IMR-90 (cell line): Measurements from ENCODE around the gene OR6J1.

Experiments used
- BHLHE40 ChIP-seq: fragments of 150-350 bp; IDR thresholded peaks from 2 replicates; pipeline ENCODE4 v1.6.1; 2016; ENCODE audit warnings: mild to moderate bottlenecking, low read depth, low read length
- CEBPB ChIP-seq: IDR thresholded peaks from 2 replicates; pipeline ENCODE4 v1.6.1; 2012; ENCODE audit warnings: low read depth, low read length, improper control_type of control experiment
- CHD1 ChIP-seq: IDR thresholded peaks from 2 replicates; pipeline ENCODE4 v1.6.1; 2012; ENCODE audit warnings: low read depth, low read length, improper control_type of control experiment
- CTCF ChIP-seq: conservative IDR thresholded peaks from 2 replicates; pipeline ENCODE4 v1.5.1; 2012; ENCODE audit warnings: mild to moderate bottlenecking, low read depth, low read length, improper control_type of control experiment
- ELK1 ChIP-seq: fragments of 150-350 bp; IDR thresholded peaks from 2 replicates; pipeline ENCODE4 v1.6.1; 2016; ENCODE audit warnings: low read depth, mild to moderate bottlenecking, low read length, moderate library complexity, borderline replicate concordance
- FOS ChIP-seq: fragments of 150-350 bp; IDR thresholded peaks from 2 replicates; pipeline ENCODE4 v1.6.1; 2016; ENCODE audit warnings: low read depth, low read length
- MAFK ChIP-seq: IDR thresholded peaks from 2 replicates; pipeline ENCODE4 v1.6.1; 2012; ENCODE audit warnings: low read depth, low read length, improper control_type of control experiment
- MXI1 ChIP-seq: IDR thresholded peaks from 2 replicates; pipeline ENCODE4 v1.6.1; 2012; ENCODE audit warnings: low read depth, mild to moderate bottlenecking, low read length, moderate library complexity, borderline replicate concordance
- NFE2L2 ChIP-seq: fragments of 150-350 bp; IDR thresholded peaks from 2 replicates; pipeline ENCODE4 v1.6.1; 2016; ENCODE audit warnings: low read depth, mild to moderate bottlenecking, low read length
- POLR2A ChIP-seq: IDR thresholded peaks from 2 replicates; pipeline ENCODE4 v1.6.1; 2012; ENCODE audit warnings: mild to moderate bottlenecking, low read depth, low read length
- RAD21 ChIP-seq: IDR thresholded peaks from 2 replicates; pipeline ENCODE4 v1.6.1; 2012; ENCODE audit warnings: low read length, improper control_type of control experiment
- RFX5 ChIP-seq: IDR thresholded peaks from 2 replicates; pipeline ENCODE4 v1.8.0; 2012; ENCODE audit warnings: low read depth, mild to moderate bottlenecking, low read length, moderate library complexity
- SMC3 ChIP-seq: fragments of 150-350 bp; IDR thresholded peaks from 2 replicates; pipeline ENCODE4 v1.6.1; 2016; ENCODE audit warnings: low read depth, mild to moderate bottlenecking, antibody characterized with exemption, low read length, moderate library complexity
- TF ChIP-seq, protein P1 (sequence below): fragments of 150-350 bp; IDR thresholded peaks from 2 replicates; pipeline ENCODE4 v1.6.1; 2017; ENCODE audit warnings: mild to moderate bottlenecking, antibody characterized with exemption, low read length, low read depth

GRCh38 chr14:22593189-22593588 lies 51.0 kb downstream of the OR6J1 start:
- TF ChIP-seq MXI1 (no peak), RAD21 (no peak), CTCF (no peak), FOS (no peak), CHD1 (no peak), POLR2A (no peak), RFX5 (no peak), ELK1 (no peak), SMC3 (no peak), MAFK (no peak), CEBPB (no peak), BHLHE40 (no peak), NFE2L2 (no peak)
- TF ChIP-seq, protein P1, sequence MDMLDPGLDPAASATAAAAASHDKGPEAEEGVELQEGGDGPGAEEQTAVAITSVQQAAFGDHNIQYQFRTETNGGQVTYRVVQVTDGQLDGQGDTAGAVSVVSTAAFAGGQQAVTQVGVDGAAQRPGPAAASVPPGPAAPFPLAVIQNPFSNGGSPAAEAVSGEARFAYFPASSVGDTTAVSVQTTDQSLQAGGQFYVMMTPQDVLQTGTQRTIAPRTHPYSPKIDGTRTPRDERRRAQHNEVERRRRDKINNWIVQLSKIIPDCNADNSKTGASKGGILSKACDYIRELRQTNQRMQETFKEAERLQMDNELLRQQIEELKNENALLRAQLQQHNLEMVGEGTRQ: no peak
